GM18858 (cell line): ENCODE results near the gene POLE.

ENCODE experiments used
- ATAC-seq: cut with Tn5 transposase; IDR thresholded peaks from one replicate; pipeline ENCODE4 v1.9.1; 2021; ENCODE audit not compliant: unreplicated experiment

POLE gene

DNA sequence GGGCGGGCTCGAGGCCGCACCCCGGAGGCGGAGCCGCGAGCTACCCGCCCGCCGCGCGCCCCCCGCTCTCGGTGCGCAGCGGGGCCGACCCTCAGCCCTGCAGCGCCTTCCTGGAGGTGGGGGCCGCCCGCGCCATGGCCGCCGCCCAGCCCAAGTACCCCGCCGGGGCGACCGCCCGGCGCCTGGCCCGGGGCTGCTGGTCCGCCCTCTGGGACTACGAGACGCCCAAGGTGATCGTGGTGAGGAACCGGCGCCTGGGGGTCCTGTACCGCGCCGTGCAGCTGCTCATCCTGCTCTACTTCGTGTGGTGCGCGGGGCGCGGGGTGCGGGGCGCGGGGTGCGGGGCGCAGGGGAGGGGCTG is 68.5 kb downstream of the POLE start, which contains the start of gene P2RX2:
Gene P2RX2 (plus strand): TSS at position 94 of the 361 bp plus-strand sequence. CDS start 41 bp downstream, at position 135.
- ATAC-seq, result no peak

DNA sequence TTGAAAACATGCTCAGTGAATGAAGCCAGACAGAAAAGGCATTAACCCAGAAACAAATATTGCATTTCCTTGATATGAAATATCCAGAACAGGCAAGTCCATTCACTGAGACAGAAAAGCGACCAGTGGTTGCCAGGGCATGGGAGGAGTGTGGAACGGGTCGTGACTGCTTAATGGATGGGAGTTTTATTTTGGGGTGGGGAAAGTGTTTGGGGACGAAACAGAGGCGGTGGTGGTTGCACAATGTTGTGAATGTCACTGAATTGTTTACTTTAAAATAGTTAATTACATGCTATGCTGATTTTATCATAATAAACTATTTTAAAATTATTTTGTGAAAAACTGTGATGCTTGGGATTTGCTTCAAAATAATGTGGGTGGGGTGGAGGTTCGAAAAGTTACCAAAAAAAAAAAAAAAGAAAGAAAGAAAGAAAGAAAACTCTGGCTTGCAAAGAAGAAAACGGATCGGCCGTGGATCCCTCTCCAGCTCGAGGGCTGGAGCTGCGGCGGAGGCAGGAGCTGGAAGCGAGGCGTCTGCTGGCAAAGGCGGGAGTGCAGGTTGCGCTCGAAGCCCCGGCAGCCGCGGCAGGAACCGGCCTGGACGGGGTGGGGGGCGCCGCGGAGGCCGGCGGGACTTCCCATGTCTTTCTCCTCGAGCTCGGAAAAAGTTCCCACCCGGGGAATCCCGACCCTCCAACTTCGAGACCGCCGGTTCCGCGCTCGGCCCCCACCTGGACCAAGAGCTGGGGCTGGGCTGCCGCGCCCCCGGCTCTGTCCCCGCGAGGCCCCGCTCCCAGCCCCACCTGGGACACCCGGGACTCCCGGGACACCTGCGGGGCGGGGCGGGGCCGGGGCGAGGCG is 69.1 kb downstream of the POLE start:
- ATAC-seq, result no peak

DNA sequence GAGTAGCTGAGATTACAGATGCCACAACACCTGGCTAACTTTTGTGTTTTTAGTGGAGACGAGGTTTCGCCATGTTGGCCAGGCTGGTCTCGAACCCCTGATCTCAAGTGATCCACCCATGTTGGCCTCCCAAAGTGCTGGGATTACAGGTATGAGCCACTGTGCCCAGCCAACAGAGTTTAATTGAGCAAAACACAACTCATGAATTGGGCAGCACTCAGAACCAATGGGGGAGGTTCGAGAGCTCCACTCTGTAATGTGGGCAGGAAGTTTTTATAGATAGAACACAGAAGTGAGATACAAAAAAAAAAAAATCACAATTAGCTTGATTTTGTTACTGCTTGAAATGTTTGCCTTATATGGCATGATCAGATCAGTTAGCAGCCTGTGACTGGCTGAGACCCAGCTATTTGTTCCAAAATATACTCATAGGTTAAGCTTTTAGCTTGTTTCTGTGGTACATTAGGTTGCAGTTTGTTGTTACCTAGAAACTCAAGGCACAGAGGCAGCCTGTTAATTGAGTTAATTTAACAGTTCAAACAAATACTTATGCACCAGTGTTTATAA is 69.9 kb downstream of the POLE start:
- no peak for ATAC-seq

DNA sequence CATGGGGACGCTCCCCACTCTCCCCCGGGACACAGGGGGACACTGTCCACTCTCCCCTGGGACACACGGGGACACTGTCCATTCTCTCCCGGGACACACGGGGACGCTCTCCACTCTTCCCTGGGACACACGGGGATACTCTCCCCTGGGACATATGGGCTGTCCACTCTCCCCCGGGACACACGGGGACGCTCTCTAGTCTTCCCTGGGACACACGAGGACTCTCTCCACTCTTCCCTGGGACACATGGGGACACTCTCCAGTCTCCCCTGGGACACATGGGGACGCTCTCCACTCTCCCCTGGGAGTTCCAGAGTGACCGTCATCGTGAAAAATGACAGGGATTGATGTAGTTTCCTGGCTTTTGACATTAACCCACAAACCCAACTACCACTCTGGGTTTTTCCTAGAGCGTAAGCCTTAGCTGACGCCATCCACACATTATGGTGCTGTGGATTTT is 71.5 kb downstream of the POLE start:
- ATAC-seq, result no peak

DNA sequence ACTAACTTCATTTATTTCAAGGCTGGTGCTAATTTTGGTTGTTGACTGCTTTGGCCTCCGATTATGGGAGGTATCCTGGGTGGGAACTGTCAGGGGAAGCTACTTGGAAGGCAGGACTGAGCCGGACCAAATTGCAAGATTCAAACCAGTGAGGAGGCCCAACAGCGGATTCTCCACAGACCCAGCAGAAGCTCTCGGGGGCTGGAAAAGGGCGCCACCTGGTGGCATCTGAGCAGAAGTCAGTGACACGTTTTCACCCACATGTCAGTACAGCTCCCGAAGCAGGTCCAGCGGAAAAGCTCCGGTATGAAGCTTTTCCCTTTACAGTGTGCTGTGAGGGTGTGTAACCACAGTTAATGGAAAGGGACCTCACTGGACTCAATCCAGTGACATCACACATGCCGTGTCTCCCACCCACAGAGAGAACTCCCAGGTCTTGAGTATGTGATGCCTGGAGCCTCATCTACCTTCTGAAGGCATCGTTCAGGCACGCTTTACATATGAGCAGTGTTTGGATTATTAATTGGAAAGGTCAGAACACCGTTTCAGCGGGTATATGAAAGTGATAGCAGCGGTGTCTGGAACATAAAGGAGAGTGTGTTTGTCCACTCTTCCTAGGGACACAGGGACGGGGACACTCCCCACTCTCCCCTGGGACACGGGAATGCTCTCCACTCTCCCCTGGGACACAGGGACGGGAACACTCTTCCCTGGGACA is 72.1 kb downstream of the POLE start:
- ATAC-seq, result no peak

DNA sequence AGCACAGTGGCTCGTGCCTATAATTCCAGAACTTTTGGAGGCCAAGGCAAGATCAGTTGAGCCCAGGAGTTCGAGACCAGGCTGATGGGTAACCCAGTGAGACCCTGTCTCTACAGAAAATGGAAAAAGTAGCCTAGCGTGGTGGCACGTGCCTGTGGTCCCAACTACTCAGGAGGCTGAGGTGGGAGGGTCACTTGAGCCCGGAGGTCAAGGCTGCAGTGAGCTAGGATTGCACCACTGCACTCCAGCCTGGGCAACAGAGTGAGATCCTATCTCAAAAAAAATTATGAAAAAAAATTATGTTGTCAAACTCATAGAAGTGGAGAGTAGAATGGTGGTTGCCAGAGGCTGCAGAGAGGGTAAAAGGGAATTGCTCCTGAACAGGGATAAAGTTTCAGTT is 73.1 kb downstream of the POLE start:
- ATAC-seq, result no peak

DNA sequence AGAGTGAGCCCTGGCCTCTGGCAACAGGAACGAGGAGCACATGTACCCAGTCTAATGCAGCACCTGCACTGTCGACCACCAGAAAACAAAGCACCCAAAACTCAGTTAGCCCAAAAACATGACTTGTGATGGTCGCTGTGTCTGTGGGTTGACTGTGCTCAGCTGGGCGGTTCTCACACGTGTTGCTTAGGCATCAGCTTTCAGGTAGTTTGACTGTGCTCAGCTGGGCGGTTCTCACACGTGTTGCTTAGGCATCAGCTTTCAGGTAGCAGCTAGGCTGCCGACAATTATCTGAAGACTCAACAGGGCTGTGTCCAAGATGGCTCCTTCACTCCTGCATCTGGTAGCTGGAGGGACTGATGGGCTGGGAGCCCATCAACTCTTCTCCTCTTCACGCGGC is 75.5 kb downstream of the POLE start:
- no peak for ATAC-seq

DNA sequence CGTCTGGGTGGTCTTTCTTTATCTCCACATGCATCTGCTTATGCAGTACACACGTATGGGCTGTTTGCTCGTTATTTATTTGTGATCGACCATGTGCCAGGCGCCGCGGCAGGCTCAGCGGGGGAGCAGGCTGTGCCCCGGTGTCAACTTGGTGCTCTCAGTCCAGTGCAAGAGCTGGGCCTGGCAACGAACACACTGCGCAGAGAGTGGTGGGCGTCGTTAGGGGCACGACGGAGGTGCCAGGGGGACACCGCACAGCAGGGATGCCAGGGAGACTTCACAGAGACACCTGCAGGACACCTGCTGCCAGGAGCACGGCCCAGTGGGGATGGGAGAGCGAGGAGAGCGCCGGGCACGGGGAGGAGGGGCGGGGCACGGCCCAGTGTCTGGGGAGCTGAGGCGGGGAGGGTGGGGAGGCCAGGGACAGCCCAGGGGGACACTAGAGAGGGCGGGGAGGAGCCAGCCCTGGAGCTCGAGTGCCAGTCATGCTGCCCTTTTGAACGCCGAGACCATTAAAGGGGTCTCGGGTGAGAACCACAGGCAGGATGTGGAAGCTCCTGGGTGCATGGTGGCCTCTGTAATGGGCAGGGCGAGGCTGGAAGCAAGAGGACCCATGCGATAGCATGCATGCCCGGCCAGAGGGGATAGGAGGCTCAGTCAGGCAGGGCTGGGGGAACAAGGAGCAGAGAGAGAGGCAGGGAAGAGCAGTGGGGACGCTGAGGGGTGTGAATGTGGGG is 76.1 kb downstream of the POLE start:
- no peak for ATAC-seq

DNA sequence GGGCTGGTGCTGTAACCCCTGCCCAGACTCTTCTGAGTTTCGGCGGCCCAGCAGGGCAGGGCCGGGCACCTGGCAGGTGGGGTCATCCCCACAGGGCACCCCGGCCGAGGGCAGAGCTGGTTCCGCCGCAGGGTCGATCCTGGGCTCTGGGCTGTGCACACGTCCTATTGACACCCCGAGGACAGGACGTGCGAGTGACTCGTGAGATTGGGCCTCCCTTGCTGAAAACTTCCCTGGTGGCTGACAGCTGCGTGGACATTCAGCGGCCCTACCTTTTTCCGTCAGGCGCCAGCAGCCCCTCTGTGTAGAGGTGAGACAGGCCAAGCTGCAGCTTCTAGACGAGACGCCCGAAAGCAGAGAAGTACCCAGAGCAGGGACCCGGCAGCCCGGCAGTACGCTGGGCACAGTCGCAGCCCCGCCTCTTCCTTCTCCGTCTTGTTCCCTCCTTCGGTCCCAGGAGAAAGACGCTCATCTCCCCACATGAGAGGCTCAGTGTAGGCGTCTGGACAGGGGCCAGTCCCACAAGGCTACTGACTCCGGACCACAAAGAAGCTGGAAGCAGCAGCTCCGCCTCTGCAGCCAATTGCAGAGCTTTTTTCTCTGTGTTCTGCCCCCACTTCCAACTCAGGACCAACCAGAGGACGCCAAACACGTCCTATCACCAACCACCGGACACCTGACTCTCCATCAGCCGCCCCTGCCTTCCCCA is 76.9 kb downstream of the POLE start, which contains the start of gene LRCOL1:
Gene LRCOL1 (minus strand): TSS at position 532 of the 709 bp plus-strand sequence. CDS start 4,331 bp downstream, outside the sequence.
- no peak for ATAC-seq

DNA sequence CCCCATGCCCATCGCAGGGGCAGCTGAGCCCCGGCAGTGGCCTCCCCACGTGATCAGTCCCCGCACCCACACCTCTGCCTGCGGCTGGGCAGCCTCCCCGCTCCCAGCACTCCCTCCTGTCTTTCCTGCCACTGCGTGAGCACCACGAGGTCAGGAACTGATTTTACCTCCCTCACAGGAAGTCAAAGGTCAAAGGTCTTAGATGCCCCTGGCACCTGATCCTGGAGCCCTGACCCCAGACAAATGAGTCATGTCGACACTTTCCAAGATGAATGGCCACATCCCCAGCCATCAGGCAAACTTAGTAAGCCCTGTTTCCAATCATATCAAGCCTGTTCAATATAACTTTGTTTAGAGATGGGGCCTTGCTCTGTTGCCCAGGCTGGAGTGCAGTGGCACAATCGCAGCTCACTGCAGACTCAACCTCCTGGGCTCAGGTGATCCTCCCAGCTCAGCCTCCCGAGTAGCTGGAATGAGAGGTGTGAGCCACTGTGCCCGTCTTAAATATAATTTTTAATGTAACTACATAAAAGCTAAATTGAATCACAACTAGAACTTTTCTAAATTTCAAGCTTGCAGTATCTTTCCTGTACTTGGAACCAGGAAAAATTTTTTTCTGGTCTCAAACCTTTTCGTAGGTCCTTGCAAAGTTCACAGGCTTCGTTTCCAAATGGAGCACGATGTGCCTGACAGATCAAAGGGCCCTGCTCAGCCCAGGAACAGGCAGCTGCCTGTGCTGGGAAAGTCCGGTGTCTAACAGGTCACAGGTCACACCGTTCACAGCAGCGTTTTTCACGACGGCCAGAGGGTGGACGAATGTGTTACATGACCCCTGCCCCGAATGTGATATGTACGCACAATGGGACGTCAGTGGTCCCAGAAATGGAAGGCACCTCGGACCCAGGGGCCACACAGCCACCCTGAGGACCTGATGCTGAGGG is 78.6 kb downstream of the POLE start:
- ATAC-seq, result no peak

DNA sequence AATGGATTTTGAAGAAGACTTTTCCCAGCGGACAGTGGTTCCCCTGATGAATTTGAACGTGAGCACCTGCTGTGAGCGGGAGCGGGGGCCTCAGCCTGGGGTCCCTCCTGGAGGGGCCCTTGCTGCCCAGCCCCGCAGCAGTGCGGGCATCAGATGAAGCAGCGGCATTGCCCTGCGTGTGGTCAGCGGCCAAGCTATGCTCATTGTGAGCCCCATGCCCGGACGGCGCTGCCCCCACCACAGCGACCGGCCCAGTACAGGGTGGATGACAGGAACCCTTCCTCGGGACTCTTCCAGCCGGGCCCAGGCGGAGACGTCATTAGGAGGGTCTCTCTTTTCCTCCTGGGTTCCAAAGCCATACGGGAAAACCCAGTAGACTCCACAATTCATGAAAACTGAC is 80.2 kb downstream of the POLE start:
- ATAC-seq, result no peak

DNA sequence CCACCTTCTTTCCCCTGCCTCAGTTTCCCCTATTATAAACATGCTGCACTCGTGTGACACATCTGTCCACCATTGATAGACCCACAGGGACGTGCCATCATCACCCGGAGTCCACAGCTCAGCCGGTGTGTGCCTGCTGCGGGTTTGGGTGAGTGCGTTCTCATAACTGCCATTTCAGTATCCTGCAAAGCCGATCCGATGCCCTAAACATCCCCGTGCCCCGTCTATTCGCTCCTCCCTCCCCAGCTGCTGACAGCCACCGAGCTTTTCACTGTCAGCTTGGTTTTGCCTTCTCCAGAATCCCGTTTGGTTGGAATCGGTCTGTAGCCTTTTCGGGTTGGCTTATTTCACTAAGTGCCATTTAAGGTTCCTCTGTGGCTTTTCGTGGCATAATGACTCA is 80.7 kb downstream of the POLE start:
- ATAC-seq, result no peak

DNA sequence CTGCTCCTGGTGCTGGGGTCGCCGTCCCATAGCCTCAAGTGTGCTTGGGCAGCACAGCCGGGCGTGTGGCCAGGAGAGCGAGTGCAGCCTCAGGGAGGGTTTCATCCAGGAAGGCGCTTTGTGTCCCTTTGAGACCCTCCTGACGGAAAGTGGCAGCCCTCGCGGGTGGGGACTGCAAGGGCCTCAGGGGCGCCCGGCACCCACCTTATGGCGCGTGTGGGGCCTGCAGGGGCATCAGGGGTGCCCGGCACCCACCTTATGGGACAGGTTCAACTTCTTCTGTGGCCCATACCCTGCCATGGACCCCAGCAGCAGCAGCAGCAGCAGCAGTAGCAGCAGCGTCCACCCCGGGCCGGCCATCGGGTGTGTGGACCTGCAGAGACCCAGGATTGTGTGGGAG is 81.2 kb downstream of the POLE start:
- ATAC-seq, result no peak

DNA sequence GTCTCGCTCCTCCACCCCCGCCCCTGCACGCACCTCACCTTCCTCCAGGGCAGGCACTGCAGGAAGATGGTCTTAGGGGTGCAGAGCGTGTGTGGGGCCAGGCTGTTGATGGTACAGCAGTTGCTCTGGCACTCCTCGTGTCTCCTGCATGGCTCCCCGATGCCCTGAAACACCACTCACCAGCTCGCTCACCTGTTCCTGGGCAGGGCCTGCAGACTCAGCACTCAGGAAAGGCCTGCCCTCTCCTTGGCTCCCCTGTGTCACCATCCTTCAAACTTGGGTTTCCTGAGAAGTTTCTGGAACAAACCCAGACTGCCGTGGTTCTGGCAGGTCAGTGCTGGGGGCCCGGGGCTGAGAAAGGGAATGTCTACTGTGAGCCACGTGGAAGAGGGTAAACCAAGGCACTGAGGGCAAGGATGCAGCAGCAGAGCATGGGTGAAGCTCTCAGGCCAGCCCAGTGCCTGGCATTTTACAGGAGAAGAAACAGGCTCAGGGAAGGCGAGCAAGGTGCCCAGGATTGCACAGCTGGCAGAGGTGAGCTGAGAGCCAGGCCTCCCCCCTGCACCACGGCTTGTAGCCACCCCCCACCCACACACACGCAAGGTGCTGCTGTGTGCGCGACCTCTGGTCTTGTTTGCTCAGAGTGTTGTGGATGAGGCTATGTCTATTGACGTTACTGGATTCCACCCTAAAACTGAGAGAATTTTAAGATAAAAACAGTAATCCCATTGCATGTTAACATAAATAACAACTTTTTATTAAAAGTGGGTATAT is 82.3 kb downstream of the POLE start:
- ATAC-seq, result no peak

DNA sequence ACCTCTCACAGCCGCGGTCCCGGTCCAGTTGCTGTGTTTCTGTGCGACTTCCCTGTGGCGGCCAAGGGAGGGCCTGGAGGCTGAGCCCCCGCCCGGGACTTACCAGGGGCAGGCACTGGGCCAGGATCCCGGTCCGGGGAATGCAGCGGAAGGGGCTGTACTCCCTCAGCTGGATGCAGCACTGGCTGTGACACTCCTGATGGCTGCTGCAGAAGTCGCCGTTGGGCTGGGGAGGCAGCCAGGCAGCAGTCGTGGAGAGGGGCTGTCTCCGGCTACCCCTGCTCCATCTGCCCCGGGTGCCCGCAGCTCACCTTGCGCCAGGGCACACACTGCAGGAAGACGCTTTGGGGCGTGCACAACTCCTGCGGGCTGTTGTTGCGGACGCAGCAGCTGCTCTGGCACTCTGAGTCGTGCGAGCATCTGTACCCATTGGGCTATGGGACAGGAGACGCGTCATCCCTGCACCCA is 83.0 kb downstream of the POLE start:
- ATAC-seq, result no peak

DNA sequence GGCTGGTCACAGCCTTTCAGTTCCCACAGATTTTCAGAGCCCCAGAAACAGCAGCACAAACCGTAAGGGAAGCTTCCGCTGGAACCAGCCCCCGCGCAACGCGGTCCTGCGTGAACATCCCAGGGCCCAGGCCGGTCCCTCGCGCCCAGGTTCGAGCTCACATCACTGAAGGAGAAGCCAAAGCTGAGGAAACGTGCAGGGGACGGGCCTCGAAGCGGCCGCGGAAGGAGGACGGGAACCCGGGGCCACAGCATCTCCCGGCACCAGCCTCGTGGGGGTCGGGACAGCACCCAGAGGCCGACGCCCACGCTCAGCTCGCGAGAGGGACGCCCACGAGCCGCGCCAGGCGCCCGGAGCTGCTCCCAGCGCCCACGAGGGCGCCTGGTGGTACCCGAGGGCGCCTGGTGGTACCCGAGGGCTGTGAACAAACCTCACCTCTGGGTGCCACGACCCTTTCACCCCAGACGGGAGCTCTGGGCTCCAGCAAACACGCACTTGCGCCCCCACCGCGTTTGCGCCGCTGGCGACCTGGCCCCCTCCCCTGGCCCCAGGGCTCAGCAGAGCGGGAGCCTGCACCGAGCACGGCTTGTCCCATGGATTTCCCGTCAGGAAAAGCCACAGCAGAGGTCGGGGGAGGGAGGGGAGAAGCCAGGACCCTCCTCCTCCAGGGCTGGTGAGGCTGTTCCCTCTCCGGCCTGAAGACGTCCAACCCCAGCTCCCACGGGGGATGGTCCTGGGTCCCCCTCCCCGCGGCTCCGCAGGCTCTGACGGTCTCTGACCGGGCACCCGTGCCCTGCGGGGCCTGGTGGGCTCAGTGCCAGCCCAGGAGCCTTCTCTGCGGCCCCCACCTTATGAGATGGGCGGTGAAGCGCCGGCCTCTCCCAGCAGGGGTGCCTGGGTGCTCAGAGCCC is 83.6 kb downstream of the POLE start:
- no peak for ATAC-seq

DNA sequence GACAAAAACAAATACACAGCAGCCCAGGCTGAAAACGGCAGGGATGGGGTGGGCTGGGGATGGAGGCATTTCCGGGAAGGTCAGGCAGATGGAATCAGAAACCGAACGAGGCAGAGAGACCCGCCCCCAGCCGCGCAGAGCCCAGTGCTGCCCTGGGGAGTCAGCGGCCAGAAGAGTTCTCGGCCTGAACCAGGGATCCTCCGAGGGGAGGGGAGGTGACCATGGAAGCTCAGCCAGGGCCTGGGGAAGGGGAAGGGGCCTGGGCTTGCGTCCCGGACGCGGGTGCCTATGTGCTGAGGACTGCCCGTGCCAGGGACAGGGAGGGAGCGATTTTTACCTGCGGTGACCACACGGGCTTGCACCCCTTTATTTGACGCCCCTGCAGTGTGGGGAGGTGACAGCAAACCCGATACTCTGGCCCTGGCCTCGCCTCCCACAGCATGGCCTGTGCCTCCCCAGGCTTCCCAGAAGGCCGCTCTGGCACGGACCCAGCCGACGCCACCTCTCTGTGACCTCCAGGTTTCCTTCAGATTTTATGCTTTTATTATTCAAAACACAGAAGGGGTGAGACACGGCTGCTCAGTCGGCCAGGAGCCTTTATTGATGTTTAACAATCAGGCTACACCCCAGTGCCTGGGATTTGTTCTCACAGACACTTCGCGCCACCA is 84.4 kb downstream of the POLE start:
- ATAC-seq, result no peak
